IPS-15b (cell line): Measurements from ENCODE around the gene DENND1B.
"Not testable (repeated sequence)": the region's sequence is repeated elsewhere in the genome, so short reads cannot be mapped to it uniquely, and the experiment has no call there.

ENCODE experiments used
- H3K27me3 ChIP-seq: one replicate; pipeline ENCODE4 v1.6.1; 2013; ENCODE audit warnings: low read length; ENCODE audit not compliant: control insufficient read depth, insufficient read depth
- H3K36me3 ChIP-seq: one replicate; pipeline ENCODE4 v1.6.1; 2013; ENCODE audit warnings: low read length; ENCODE audit not compliant: control insufficient read depth, insufficient read depth
- H3K4me1 ChIP-seq: one replicate; pipeline ENCODE4 v1.6.1; 2013; ENCODE audit warnings: mild to moderate bottlenecking, low read length; ENCODE audit not compliant: control insufficient read depth, insufficient read depth
- H3K4me3 ChIP-seq: one replicate; pipeline ENCODE4 v1.5.1; 2013; ENCODE audit warnings: low read depth, low read length
- H3K9ac ChIP-seq: one replicate; pipeline ENCODE4 v1.6.1; 2013; ENCODE audit warnings: low read depth, mild to moderate bottlenecking, low read length
- H3K9me3 ChIP-seq: one replicate; pipeline ENCODE4 v1.6.1; 2013; ENCODE audit warnings: mild to moderate bottlenecking, low read length; ENCODE audit not compliant: control insufficient read depth, insufficient read depth

Gene DENND1B

GRCh38 chr1:197614916-197615692 lies 160.2 kb downstream of the DENND1B start:
- Histone ChIP-seq H3K27me3 (no peaks in the 10 kb centered on the region), H3K4me3 (no peak overlapping the region), H3K9me3 (no peaks in the 10 kb centered on the region), H3K36me3 (no peaks in the 10 kb centered on the region), H3K9ac (no peak overlapping the region), H3K4me1 (peaks cover 3% of the 10 kb centered on the region)

DNA sequence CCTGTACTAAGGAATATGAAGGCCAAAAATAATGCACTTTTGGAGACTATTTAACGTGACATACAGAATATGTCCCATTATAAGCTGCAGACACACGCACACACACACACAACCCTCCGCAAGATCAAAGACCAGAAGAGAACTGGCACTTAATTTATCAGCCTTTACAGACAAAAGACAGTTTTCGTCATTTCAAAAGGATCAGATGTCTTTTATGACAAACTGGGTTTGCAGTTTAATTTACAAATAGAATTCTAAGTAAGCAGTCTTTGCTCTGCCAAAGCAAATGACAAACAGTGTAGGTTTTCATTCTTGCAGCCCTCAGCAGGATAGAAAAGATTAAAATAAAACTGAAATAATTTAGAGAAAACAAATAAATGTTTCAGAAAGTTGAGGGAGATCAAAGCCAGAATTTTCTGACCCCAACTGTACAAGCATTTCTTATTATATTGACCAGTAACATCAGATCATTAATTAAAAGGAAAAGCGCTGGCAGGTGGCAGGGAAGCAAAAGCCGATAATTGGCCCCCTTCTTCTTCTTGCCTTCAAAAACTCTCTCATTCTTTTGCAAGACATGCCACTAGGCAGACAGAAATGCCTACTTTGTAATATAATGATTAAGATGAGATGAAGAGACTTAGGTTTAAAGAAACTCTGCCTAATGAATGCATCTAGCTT lies 169.0 kb downstream of the DENND1B start:
- H3K9ac ChIP-seq: no peak overlapping the region
- H3K9me3 ChIP-seq: no peaks in the 10 kb centered on the region
- H3K4me1 ChIP-seq: no peaks in the 10 kb centered on the region
- H3K27me3 ChIP-seq: no peaks in the 10 kb centered on the region
- H3K36me3 ChIP-seq: no peaks in the 10 kb centered on the region
- H3K4me3 ChIP-seq: no peak overlapping the region

- Histone ChIP-seq H3K9me3 (no peaks in the 10 kb centered on the region), H3K36me3 (no peaks in the 10 kb centered on the region), H3K9ac (no peak overlapping the region), H3K4me1 (no peaks in the 10 kb centered on the region), H3K4me3 (no peak overlapping the region), H3K27me3 (no peaks in the 10 kb centered on the region)
These were observed 171.0 kb downstream of the DENND1B start for GRCh38 chr1:197604302-197604701.

DNA sequence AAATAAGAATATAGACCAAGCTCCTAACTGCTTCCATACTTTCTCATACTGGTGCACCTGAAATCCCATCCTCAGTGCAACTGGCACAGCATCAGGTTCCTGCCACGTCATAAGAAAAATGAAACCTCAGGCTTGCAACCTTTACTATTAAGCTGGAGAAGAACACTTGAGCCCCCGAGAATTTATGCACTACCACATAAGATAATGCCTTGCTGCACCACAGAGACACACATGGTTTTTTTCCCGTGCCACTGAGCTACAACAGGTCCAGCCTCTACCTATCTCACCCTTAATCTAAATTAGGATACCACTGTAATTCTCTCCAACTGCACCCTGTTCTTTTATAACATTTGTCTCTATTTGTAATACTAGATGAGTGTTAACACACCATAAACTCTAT lies 174.5 kb downstream of the DENND1B start:
- Histone ChIP-seq H3K4me3 (no peak overlapping the region), H3K9ac (no peak overlapping the region), H3K36me3 (no peaks in the 10 kb centered on the region)

DNA sequence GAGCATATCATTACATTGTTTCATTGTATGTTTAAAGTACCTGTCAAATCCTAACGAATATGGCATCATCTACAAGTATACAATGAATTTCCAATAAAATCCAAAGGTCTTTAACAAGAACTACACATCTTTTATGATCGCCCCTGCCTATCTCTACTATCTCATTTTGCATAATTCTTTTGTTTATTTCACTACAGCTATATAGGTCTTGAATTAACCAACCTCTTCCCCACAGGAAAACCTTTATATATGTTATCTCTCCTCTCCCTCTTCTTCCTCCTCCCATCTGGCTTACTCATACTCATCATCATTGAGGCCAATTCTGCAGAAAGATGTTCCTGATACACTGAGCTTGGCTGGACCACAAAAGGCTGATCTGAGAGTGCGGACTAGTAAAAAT lies 175.5 kb downstream of the DENND1B start:
- Histone ChIP-seq H3K27me3 (no peaks in the 10 kb centered on the region), H3K4me3 (no peak overlapping the region), H3K9me3 (no peaks in the 10 kb centered on the region), H3K4me1 (no peaks in the 10 kb centered on the region), H3K9ac (no peak overlapping the region), H3K36me3 (no peaks in the 10 kb centered on the region)

More for the DNA sequence above, 174.5 kb downstream of the DENND1B start:
- H3K4me1 ChIP-seq: no peaks in the 10 kb centered on the region
- H3K27me3 ChIP-seq: no peaks in the 10 kb centered on the region
- H3K9me3 ChIP-seq: no peaks in the 10 kb centered on the region

GRCh38 chr1:197598935-197599334 lies 176.3 kb downstream of the DENND1B start:
- Histone ChIP-seq H3K36me3 (no peaks in the 10 kb centered on the region), H3K4me3 (no peak overlapping the region), H3K9ac (no peak overlapping the region), H3K27me3 (no peaks in the 10 kb centered on the region), H3K4me1 (no peaks in the 10 kb centered on the region), H3K9me3 (no peaks in the 10 kb centered on the region)

GRCh38 chr1:197595304-197595904 lies 179.9 kb downstream of the DENND1B start:
- H3K27me3 ChIP-seq: no peaks in the 10 kb centered on the region
- no peaks in the 10 kb centered on the region for H3K9me3 ChIP-seq
- no peak overlapping the region for H3K4me3 ChIP-seq
- H3K36me3 ChIP-seq: no peaks in the 10 kb centered on the region
- no peak overlapping the region for H3K9ac ChIP-seq
- H3K4me1 ChIP-seq: no peaks in the 10 kb centered on the region

- Histone ChIP-seq H3K36me3 (no peaks in the 10 kb centered on the region), H3K9ac (no peak overlapping the region), H3K4me3 (no peak overlapping the region), H3K4me1 (no peaks in the 10 kb centered on the region), H3K27me3 (no peaks in the 10 kb centered on the region), H3K9me3 (no peaks in the 10 kb centered on the region)
These were observed 184.6 kb downstream of the DENND1B start for GRCh38 chr1:197590687-197591086.

DNA sequence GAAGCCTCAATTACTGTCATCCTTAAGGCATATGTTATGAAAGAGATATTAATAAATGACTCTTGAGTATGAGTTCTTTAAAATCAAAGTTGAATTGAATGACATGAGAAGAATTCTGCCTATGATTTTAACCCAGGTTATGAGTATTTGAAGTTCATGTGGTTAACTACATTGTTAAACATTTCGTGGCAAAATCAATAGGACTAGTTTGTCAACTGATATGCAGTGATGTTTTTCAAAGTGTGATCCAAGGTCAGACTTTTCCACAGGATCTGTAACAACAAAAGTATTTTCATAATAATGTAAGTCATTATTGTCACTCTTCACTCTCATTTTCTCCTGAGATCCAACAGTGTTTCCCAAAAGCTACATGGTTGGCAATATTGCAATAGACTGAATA lies 189.5 kb downstream of the DENND1B start:
- no peaks in the 10 kb centered on the region for H3K9me3 ChIP-seq
- no peaks in the 10 kb centered on the region for H3K4me1 ChIP-seq
- H3K4me3 ChIP-seq: no peak overlapping the region
- no peaks in the 10 kb centered on the region for H3K36me3 ChIP-seq
- no peak overlapping the region for H3K9ac ChIP-seq
- H3K27me3 ChIP-seq: no peaks in the 10 kb centered on the region

DNA sequence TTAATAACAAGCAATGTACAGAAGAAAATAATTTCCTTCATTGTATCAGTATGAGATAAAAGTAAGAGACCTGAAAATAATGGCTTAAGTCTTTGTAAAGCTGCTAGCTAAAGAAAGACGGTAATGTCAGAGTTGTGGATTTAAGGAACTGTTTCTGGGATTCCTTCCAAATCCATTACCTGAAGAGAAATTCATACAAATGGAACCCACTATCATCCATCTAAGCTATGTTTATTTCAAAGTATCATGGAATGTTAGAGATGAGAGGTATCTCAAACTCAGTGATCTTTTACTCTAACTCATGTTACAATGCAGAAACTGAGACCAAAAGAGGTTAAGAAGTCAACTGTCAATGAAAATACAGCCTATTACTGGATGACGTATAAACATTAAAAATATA lies 197.7 kb downstream of the DENND1B start:
- Histone ChIP-seq H3K4me3 (no peak overlapping the region), H3K36me3 (no peaks in the 10 kb centered on the region), H3K4me1 (no peaks in the 10 kb centered on the region), H3K9ac (no peak overlapping the region), H3K9me3 (no peaks in the 10 kb centered on the region), H3K27me3 (no peaks in the 10 kb centered on the region)

GRCh38 chr1:197575531-197575930 lies 199.7 kb downstream of the DENND1B start:
- not testable (repeated sequence) for H3K9me3 ChIP-seq, H3K9ac ChIP-seq, H3K36me3 ChIP-seq, H3K4me1 ChIP-seq, H3K27me3 ChIP-seq, H3K4me3 ChIP-seq

DNA sequence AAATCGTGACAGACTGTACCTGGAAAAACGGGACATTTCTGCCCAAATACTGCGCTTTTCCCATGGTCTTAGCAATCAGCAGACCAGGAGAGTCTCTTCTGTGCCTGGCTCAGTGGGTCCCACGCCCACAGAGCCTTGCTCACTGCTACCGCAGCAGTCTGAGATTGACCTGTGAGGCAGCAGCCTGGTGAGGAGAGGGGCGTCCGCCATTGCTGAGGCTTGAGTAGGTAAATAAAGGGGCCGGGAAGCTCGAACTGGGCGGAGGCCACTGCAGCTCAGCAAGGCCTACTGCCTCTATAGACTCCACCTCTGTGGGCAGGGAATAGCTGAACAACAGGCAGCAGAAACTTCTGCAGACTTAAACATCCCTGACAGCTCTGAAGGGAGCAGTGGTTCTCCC lies 203.1 kb downstream of the DENND1B start:
- Histone ChIP-seq H3K27me3 (no peaks in the 10 kb centered on the region), H3K9ac (no peak overlapping the region), H3K4me3 (no peak overlapping the region), H3K36me3 (no peaks in the 10 kb centered on the region), H3K4me1 (no peaks in the 10 kb centered on the region), H3K9me3 (no peaks in the 10 kb centered on the region)
